WTC11 (cell line): Measurements from ENCODE around the gene GALNT9. TPM values are rescaled to one million over a fixed set of nuclear protein-coding genes. Genes with fewer than 3 reads are reported as not detected.

ENCODE experiments used
- ATAC-seq: fragments of 200-7000 bp; cut with Tn5 transposase; 2 replicates; pipeline ENCODE4 v1.10.0; 2021; ENCODE audit warnings: mild to moderate bottlenecking, moderate library complexity
- CTCF ChIA-PET: fragments of 300-600 bp; sonication (Branson Sonifier 250); formaldehyde crosslinking; loops from one replicate; lab custom pipeline; 2021; ENCODE audit warnings: antibody characterized with exemption; lab: Charles Lee
- POLR2A ChIA-PET: fragments of 350-600 bp; sonication (Branson Sonifier 250); formaldehyde crosslinking; loops from one replicate; lab custom pipeline; 2021; ENCODE audit warnings: antibody characterized with exemption; lab: Charles Lee
- DNase-seq: peaks from one replicate; pipeline ENCODE4 v3.0.0; 2021; ENCODE audit warnings: low spot score
- H3K27ac Mint-ChIP-seq: 2 replicates; pipeline ENCODE4 v1.8.0; 2021; ENCODE audit warnings: mixed read lengths
- H3K27me3 Mint-ChIP-seq: 2 replicates; pipeline ENCODE4 v1.8.0; 2021; ENCODE audit warnings: low read depth, mild to moderate bottlenecking, moderate library complexity, mixed read lengths
- H3K36me3 Mint-ChIP-seq: 2 replicates; pipeline ENCODE4 v1.8.0; 2021; ENCODE audit warnings: mixed read lengths
- H3K4me1 Mint-ChIP-seq: 2 replicates; pipeline ENCODE4 v1.8.0; 2022; ENCODE audit warnings: mixed read lengths
- H3K4me3 Mint-ChIP-seq: 2 replicates; pipeline ENCODE4 v1.8.0; 2021; ENCODE audit warnings: mild to moderate bottlenecking, moderate library complexity, mixed read lengths
- H3K9me3 Mint-ChIP-seq: 2 replicates; pipeline ENCODE4 v1.8.0; 2021; ENCODE audit warnings: mixed read lengths
- ARID4B ChIP-seq: sonication (generic); formaldehyde crosslinking; IDR thresholded peaks from 2 replicates; pipeline ENCODE4 v1.8.0; 2023; ENCODE audit warnings: missing genetic modification reagents, mild to moderate bottlenecking, borderline replicate concordance
- ATF1 ChIP-seq: sonication (generic); formaldehyde crosslinking; IDR thresholded peaks from 2 replicates; pipeline ENCODE4 v1.8.1; 2023; ENCODE audit warnings: mild to moderate bottlenecking, moderate library complexity, missing genetic modification reagents
- ATF6 ChIP-seq: sonication (generic); formaldehyde crosslinking; IDR thresholded peaks from 2 replicates; pipeline ENCODE4 v1.8.1; 2023; ENCODE audit warnings: mild to moderate bottlenecking, missing genetic modification reagents
- CBFB ChIP-seq: sonication (generic); formaldehyde crosslinking; IDR thresholded peaks from 2 replicates; pipeline ENCODE4 v1.8.1; 2022; ENCODE audit warnings: mild to moderate bottlenecking, low read depth, missing genetic modification reagents
- CREB1 ChIP-seq: sonication (generic); formaldehyde crosslinking; IDR thresholded peaks from 2 replicates; pipeline ENCODE4 v1.8.0; 2023; ENCODE audit warnings: mild to moderate bottlenecking, missing genetic modification reagents
- ERG ChIP-seq: fragments of 250-450 bp; sonication (Bioruptor Pico); IDR thresholded peaks from 2 replicates; pipeline ENCODE4 v1.8.0; 2021; ENCODE audit warnings: mild to moderate bottlenecking
- FOXJ3 ChIP-seq: sonication (generic); formaldehyde crosslinking; IDR thresholded peaks from 2 replicates; pipeline ENCODE4 v1.9.0; 2021; ENCODE audit warnings: missing genetic modification reagents, mild to moderate bottlenecking, borderline replicate concordance
- FOXP1 ChIP-seq: sonication (generic); formaldehyde crosslinking; IDR thresholded peaks from 2 replicates; pipeline ENCODE4 v1.8.0; 2022; ENCODE audit warnings: missing genetic modification reagents, mild to moderate bottlenecking, moderate library complexity, borderline replicate concordance
- GTF2I ChIP-seq: fragments of 250-450 bp; sonication (Bioruptor Pico); conservative IDR thresholded peaks from 2 replicates; pipeline ENCODE4 v1.4.0; 2021; ENCODE audit warnings: mild to moderate bottlenecking
- IRF2 ChIP-seq: sonication (generic); formaldehyde crosslinking; IDR thresholded peaks from 2 replicates; pipeline ENCODE4 v1.8.0; 2022; ENCODE audit warnings: low read depth, missing genetic modification reagents, borderline replicate concordance
- JAZF1 ChIP-seq: fragments of 250-450 bp; sonication (Bioruptor Pico); IDR thresholded peaks from 2 replicates; pipeline ENCODE4 v1.9.0; 2021; ENCODE audit warnings: moderate library complexity, mild to moderate bottlenecking, inconsistent platforms
- MAX ChIP-seq: sonication (generic); formaldehyde crosslinking; IDR thresholded peaks from 2 replicates; pipeline ENCODE4 v1.8.0; 2022; ENCODE audit warnings: mild to moderate bottlenecking, missing genetic modification reagents
- MXD4 ChIP-seq: fragments of 250-450 bp; sonication (Bioruptor Pico); IDR thresholded peaks from 2 replicates; pipeline ENCODE4 v1.8.0; 2021; ENCODE audit warnings: mild to moderate bottlenecking, moderate library complexity, borderline replicate concordance
- NR1H2 ChIP-seq: sonication (generic); formaldehyde crosslinking; IDR thresholded peaks from 2 replicates; pipeline ENCODE4 v1.9.0; 2021; ENCODE audit warnings: mild to moderate bottlenecking, moderate library complexity, missing genetic modification reagents
- NR3C1 ChIP-seq: sonication (generic); formaldehyde crosslinking; conservative IDR thresholded peaks from 2 replicates; pipeline ENCODE4 v1.8.1; 2023; ENCODE audit warnings: low read depth, mild to moderate bottlenecking, missing genetic modification reagents
- OVOL2 ChIP-seq: fragments of 250-450 bp; sonication (Bioruptor Pico); IDR thresholded peaks from 2 replicates; pipeline ENCODE4 v1.9.0; 2021; ENCODE audit warnings: mild to moderate bottlenecking, borderline replicate concordance
- PRRX2 ChIP-seq: fragments of 250-450 bp; sonication (Bioruptor Pico); IDR thresholded peaks from 2 replicates; pipeline ENCODE4 v1.8.0; 2021; ENCODE audit warnings: mild to moderate bottlenecking
- SMAD3 ChIP-seq: sonication (generic); formaldehyde crosslinking; IDR thresholded peaks from 2 replicates; pipeline ENCODE4 v1.8.0; 2022; ENCODE audit warnings: missing genetic modification reagents, mild to moderate bottlenecking, borderline replicate concordance
- ZBTB21 ChIP-seq: sonication (generic); formaldehyde crosslinking; IDR thresholded peaks from 2 replicates; pipeline ENCODE4 v1.8.1; 2023; ENCODE audit warnings: mild to moderate bottlenecking, missing genetic modification reagents, borderline replicate concordance
- ZNF263 ChIP-seq: sonication (generic); formaldehyde crosslinking; IDR thresholded peaks from 2 replicates; pipeline ENCODE4 v1.8.1; 2022; ENCODE audit warnings: low read depth, mild to moderate bottlenecking, moderate library complexity, missing genetic modification reagents
- ZNF281 ChIP-seq: sonication (generic); formaldehyde crosslinking; IDR thresholded peaks from 2 replicates; pipeline ENCODE4 v1.8.0; 2023; ENCODE audit warnings: mild to moderate bottlenecking, missing genetic modification reagents
- ZNF416 ChIP-seq: fragments of 250-450 bp; sonication (Bioruptor Pico); IDR thresholded peaks from 2 replicates; pipeline ENCODE4 v1.9.0; 2021; ENCODE audit warnings: mild to moderate bottlenecking, inconsistent platforms
- ZNF423 ChIP-seq: fragments of 250-450 bp; sonication (Bioruptor Pico); IDR thresholded peaks from 2 replicates; pipeline ENCODE4 v2.1.2; 2022; ENCODE audit warnings: mild to moderate bottlenecking, moderate library complexity
- total RNA-seq: library from RNA; stranded (reverse); gene quantifications from 3 replicates; pipeline ENCODE4 v1.2.3, GENCODE V29; 2021

The GALNT9 gene
- total RNA-seq, 1 experiment from 2014 or later, result 0.90 TPM

GRCh38 chr12:132269271-132269968, 60.0 kb downstream of the GALNT9 start:
- H3K4me3 Mint-ChIP-seq, result no peak overlapping the region
- no peak for ATAC-seq
- H3K36me3 Mint-ChIP-seq, result no peaks in the 10 kb centered on the region
- POLR2A ChIA-PET, result no interaction called here
- no peaks in the 10 kb centered on the region for H3K9me3 Mint-ChIP-seq
- CTCF ChIA-PET, result interaction anchor here (0.8 kb wide), 1 partner anchor 145 kb away, joined by 3 read pairs; no protein-coding TSS in a partner anchor
- peaks cover 38% of the 10 kb centered on the region for H3K27me3 Mint-ChIP-seq
- H3K4me1 Mint-ChIP-seq, result peaks cover 6% of the 10 kb centered on the region; the same call in 1 of the 2 replicates
- 0 out of 2 replicates have a peak overlapping the region, but pooled peaks have one; percentile 45 for H3K27ac Mint-ChIP-seq
- TF ChIP-seq GTF2I (CRISPR knock-in tag) (no peak), CBFB (CRISPR knock-in tag) (no peak), FOXP1 (CRISPR knock-in tag) (no peak), ZNF281 (CRISPR knock-in tag) (no peak), ERG (CRISPR knock-in tag) (no peak), FOXJ3 (no peak), MXD4 (CRISPR knock-in tag) (no peak), NR3C1 (no peak), NR1H2 (CRISPR knock-in tag) (no peak), ARID4B (no peak), OVOL2 (CRISPR knock-in tag) (no peak), PRRX2 (no peak)
- TF ChIP-seq, all 79 proteins: peak for 0
- no peak for DNase-seq

- no peak overlapping the region for H3K4me3 Mint-ChIP-seq
- peaks cover 38% of the 10 kb centered on the region for H3K27me3 Mint-ChIP-seq
- CTCF ChIA-PET, result interaction anchor here (0.8 kb wide), 1 partner anchor 146 kb away, joined by 3 read pairs; no protein-coding TSS in a partner anchor
- H3K9me3 Mint-ChIP-seq, result no peaks in the 10 kb centered on the region
- DNase-seq (no peak), ATAC-seq (no peak)
- POLR2A ChIA-PET, result no interaction called here
- H3K27ac Mint-ChIP-seq, result no peak overlapping the region
- H3K36me3 Mint-ChIP-seq, result no peaks in the 10 kb centered on the region
- H3K4me1 Mint-ChIP-seq, result 0 out of 2 replicates have a peak, but pooled peaks cover 2% of the 10 kb centered on the region
- no peak for TF ChIP-seq ZNF263 (CRISPR knock-in tag)
- TF ChIP-seq MAX (CRISPR knock-in tag), result no peak
- no peak for TF ChIP-seq ATF1 (CRISPR knock-in tag)
- TF ChIP-seq JAZF1 (CRISPR knock-in tag), result no peak
- no peak for TF ChIP-seq ZNF423 (CRISPR knock-in tag)
- no peak for TF ChIP-seq IRF2 (CRISPR knock-in tag)
- no peak for TF ChIP-seq CREB1 (CRISPR knock-in tag)
- TF ChIP-seq ZBTB21 (CRISPR knock-in tag), result no peak
- TF ChIP-seq SMAD3, result no peak
- no peak for TF ChIP-seq FOXJ3
- no peak for TF ChIP-seq ATF6 (CRISPR knock-in tag)
- TF ChIP-seq ZNF416, result no peak
- no peak for TF ChIP-seq MXD4 (CRISPR knock-in tag)
Measured at GRCh38 chr12:132268674-132269073, 60.7 kb downstream of the GALNT9 start.
